ENCODE results near the gene CCL25. TPM values are rescaled to one million over a fixed set of nuclear protein-coding genes. Genes with fewer than 3 reads are reported as not detected.

The CCL25 gene
- total RNA-seq, 1 experiment from 2014 or later, result not detected

DNA sequence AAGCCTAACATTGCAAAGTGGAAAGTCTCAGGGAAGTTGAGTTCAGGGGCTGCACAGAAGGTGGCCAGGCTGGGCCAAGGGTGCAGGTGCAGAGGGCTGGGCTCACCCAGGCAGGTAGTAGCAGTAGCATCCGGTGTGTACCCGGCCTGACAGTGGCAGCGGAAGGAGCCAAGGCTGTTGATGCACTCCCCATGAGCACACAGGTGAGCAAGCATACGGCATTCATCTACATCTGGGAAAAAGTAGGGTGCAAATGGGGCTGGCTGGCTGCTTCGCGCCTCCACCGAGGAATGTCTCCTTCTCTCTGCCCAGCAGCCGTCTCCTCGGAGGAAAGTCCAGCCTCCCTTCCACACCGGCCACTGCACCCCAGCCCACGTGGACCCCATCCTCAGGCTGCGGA, 30.6 kb downstream of the CCL25 start:
- BruUV-seq (replicated peaks), result no TSS peak
- H3K9me3 Mint-ChIP-seq (ENCODE audit: unreplicated experiment), result no peaks in the 10 kb centered on the region
- intact Hi-C loops (cut with micrococcal nuclease), result no loop called here
- H3K36me3 Mint-ChIP-seq (ENCODE audit: insufficient read depth, unreplicated experiment), result no peaks in the 10 kb centered on the region
- ChIA-PET POLR2A (interaction anchor here (0.6 kb wide), 1 partner anchor 137 kb away, joined by 3 read pairs; no protein-coding TSS in a partner anchor), CTCF (no interaction called here)
- H3K4me1 Mint-ChIP-seq (ENCODE audit: insufficient read depth, unreplicated experiment), result no peaks in the 10 kb centered on the region
- H3K4me3 Mint-ChIP-seq (ENCODE audit: unreplicated experiment), result no peak overlapping the region
- no peak for DNase-seq (ENCODE audit: unreplicated experiment)
- H3K27me3 Mint-ChIP-seq (ENCODE audit: insufficient read depth, unreplicated experiment), result no peaks in the 10 kb centered on the region
- TF ChIP-seq, protein P1, sequence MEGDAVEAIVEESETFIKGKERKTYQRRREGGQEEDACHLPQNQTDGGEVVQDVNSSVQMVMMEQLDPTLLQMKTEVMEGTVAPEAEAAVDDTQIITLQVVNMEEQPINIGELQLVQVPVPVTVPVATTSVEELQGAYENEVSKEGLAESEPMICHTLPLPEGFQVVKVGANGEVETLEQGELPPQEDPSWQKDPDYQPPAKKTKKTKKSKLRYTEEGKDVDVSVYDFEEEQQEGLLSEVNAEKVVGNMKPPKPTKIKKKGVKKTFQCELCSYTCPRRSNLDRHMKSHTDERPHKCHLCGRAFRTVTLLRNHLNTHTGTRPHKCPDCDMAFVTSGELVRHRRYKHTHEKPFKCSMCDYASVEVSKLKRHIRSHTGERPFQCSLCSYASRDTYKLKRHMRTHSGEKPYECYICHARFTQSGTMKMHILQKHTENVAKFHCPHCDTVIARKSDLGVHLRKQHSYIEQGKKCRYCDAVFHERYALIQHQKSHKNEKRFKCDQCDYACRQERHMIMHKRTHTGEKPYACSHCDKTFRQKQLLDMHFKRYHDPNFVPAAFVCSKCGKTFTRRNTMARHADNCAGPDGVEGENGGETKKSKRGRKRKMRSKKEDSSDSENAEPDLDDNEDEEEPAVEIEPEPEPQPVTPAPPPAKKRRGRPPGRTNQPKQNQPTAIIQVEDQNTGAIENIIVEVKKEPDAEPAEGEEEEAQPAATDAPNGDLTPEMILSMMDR (IDR thresholded peaks at IDR 0.05; ENCODE audit: unreplicated experiment), result no peak
- H3K27ac Mint-ChIP-seq (ENCODE audit: low read depth, unreplicated experiment), result no peak overlapping the region

DNA sequence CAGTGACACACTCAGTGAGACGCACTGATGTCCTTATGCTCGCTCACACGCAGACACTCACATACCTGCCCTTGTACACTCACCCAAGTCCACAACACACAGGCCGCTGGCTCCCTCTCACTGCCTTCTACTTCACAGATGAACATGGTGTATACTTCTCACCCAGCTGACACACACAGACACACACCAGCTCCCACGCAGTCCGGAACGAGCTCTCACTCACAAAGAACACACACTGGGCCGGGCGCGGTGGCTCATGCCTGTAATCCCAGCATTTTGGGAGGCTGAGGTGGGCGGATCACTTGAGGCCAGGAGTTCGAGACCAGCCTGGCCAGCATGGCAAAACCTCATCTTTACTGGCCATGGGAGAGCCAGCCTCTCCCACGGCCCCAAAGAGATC, 31.6 kb downstream of the CCL25 start:
- TF ChIP-seq, protein P1 (IDR thresholded peaks at IDR 0.05; ENCODE audit: unreplicated experiment), result no peak
- Mint-ChIP-seq H3K9me3 (ENCODE audit: unreplicated experiment) (no peaks in the 10 kb centered on the region), H3K4me3 (ENCODE audit: unreplicated experiment) (no peak overlapping the region), H3K36me3 (ENCODE audit: insufficient read depth, unreplicated experiment) (no peaks in the 10 kb centered on the region), H3K27ac (ENCODE audit: low read depth, unreplicated experiment) (no peak overlapping the region), H3K4me1 (ENCODE audit: insufficient read depth, unreplicated experiment) (no peaks in the 10 kb centered on the region), H3K27me3 (ENCODE audit: insufficient read depth, unreplicated experiment) (no peaks in the 10 kb centered on the region)
- intact Hi-C loops (cut with micrococcal nuclease), result no loop called here
- no peak for DNase-seq (ENCODE audit: unreplicated experiment)
- BruUV-seq (replicated peaks), result no TSS peak
- ChIA-PET CTCF (no interaction called here), POLR2A (interaction anchor here (0.6 kb wide), 1 partner anchor 200 kb away, joined by 3 read pairs; no protein-coding TSS in a partner anchor)

DNA sequence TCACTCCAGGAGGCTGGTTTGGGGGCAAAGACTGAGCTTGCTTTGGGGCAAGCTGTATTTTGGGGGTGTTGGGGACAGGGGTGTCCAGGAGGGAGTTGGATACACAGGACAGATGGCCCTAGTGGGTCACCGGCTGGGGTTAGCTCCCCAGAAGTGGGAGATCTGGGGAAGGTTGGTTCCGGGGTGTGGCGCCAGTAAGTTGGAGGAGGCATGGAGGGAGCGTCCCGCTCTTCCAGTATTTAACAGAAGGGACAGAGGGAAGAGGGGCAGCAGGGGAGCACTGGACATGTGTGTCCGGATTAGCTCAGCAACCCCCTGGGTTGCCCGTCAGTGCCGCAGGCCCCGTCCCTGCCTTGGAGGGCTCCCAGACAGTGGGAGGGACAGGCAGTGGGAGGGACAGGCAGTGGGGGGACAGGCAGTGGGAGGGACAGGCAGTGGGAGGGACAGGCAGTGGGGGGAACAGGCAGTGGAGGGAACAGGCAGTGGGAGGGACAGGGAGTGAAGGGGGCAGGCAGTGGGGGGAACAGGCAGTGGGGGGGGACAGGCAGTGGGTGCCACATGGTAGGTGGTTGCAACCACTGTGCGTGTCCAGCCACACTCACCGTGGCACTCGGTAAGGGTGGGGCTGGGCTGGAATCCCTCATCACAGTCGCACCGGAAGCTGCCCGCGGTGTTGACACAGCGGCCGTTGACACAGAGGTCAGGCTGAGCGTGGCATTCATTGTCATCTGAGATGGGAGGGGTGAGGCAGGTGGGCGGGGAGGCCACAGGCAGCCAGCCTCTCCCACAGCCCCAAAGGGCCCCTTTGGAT, 33.2 kb downstream of the CCL25 start:
- TF ChIP-seq, protein P1 (IDR thresholded peaks at IDR 0.05; ENCODE audit: unreplicated experiment), result no peak
- H3K4me3 Mint-ChIP-seq (ENCODE audit: unreplicated experiment), result no peak overlapping the region
- no peaks in the 10 kb centered on the region for H3K9me3 Mint-ChIP-seq (ENCODE audit: unreplicated experiment)
- no peaks in the 10 kb centered on the region for H3K27me3 Mint-ChIP-seq (ENCODE audit: insufficient read depth, unreplicated experiment)
- intact Hi-C loops (cut with micrococcal nuclease), result no loop called here
- H3K27ac Mint-ChIP-seq (ENCODE audit: low read depth, unreplicated experiment), result no peak overlapping the region
- H3K4me1 Mint-ChIP-seq (ENCODE audit: insufficient read depth, unreplicated experiment), result no peaks in the 10 kb centered on the region
- H3K36me3 Mint-ChIP-seq (ENCODE audit: insufficient read depth, unreplicated experiment), result no peaks in the 10 kb centered on the region
- DNase-seq (ENCODE audit: unreplicated experiment), result no peak
- no TSS peak for BruUV-seq (replicated peaks)
- ChIA-PET POLR2A (no interaction called here), CTCF (interaction anchor here (0.6 kb wide), 1 partner anchor 571 kb away, joined by 3 read pairs; no protein-coding TSS in a partner anchor)

DNA sequence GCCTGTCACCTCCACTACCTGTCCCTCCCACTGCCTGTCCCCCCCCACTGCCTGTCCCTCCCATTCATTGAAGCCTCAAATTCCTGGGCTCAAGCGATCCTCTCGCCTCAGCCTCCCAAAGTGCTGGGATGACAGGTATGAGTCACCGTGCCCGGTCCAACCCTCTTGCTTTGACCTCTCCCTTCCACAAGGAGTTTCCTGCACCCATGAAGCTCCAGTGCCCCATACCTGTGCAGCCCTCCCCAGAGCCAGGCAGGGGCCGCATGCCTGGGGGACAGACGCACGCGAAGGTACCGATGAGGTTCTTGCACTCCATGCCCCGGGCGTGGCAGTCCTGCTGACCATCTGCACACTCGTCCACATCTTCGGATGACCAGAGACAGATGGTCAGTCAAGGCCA, 34.3 kb downstream of the CCL25 start:
- DNase-seq (ENCODE audit: unreplicated experiment), result no peak
- no TSS peak for BruUV-seq (replicated peaks)
- H3K27me3 Mint-ChIP-seq (ENCODE audit: insufficient read depth, unreplicated experiment), result no peaks in the 10 kb centered on the region
- intact Hi-C loops (cut with micrococcal nuclease), result no loop called here
- no peak overlapping the region for H3K4me3 Mint-ChIP-seq (ENCODE audit: unreplicated experiment)
- ChIA-PET POLR2A (no interaction called here), CTCF (interaction anchor here (0.7 kb wide), 1 partner anchor 16 kb away, joined by 3 read pairs; no protein-coding TSS in a partner anchor)
- H3K9me3 Mint-ChIP-seq (ENCODE audit: unreplicated experiment), result no peaks in the 10 kb centered on the region
- H3K27ac Mint-ChIP-seq (ENCODE audit: low read depth, unreplicated experiment), result no peak overlapping the region
- TF ChIP-seq, protein P1 (IDR thresholded peaks at IDR 0.05; ENCODE audit: unreplicated experiment), result no peak
- H3K36me3 Mint-ChIP-seq (ENCODE audit: insufficient read depth, unreplicated experiment), result no peaks in the 10 kb centered on the region
- no peaks in the 10 kb centered on the region for H3K4me1 Mint-ChIP-seq (ENCODE audit: insufficient read depth, unreplicated experiment)
